Cardiac fibroblast (primary cell): ENCODE results near the gene TMBIM6.

Source experiments
- DNase-seq, 2 donors: peaks; one replicate each; pipeline versions ENCODE4 v3.0.0 to v3.0.0-alpha.2; 2010; ENCODE audit warnings: low read depth in 2 of 2
- H3K4me3 ChIP-seq, 2 donors: replicated peaks in 1 of 2; 1 replicate in 1 of 2; 2 replicates in 1 of 2; pipeline ENCODE4 v1.5.1; 2011; ENCODE audit warnings: low read depth in 2 of 2, low read length in 2 of 2, mild to moderate bottlenecking in 2 of 2, moderate library complexity in 1 of 2
- CTCF ChIP-seq: IDR thresholded peaks from one replicate; pipeline ENCODE4 v1.5.1; 2011; ENCODE audit warnings: low read depth, mild to moderate bottlenecking, low read length, inconsistent platforms

Gene TMBIM6

GRCh38 chr12:49798934-49799333 lies 57.6 kb downstream of the TMBIM6 start:
- H3K4me3 ChIP-seq, result no peak overlapping the region
- TF ChIP-seq CTCF, result no peak
- DNase-seq, result no peak

GRCh38 chr12:49800421-49801140 lies 59.2 kb downstream of the TMBIM6 start:
- no peak for DNase-seq

GRCh38 chr12:49801141-49802063 lies 60.0 kb downstream of the TMBIM6 start:
- H3K4me3 ChIP-seq, result no peak overlapping the region
- TF ChIP-seq CTCF, result no peak
- no peak for DNase-seq

More at GRCh38 chr12:49800421-49801140, 59.2 kb downstream of the TMBIM6 start:
- TF ChIP-seq CTCF, result no peak
- H3K4me3 ChIP-seq, result no peak overlapping the region

GRCh38 chr12:49803693-49804450 lies 62.5 kb downstream of the TMBIM6 start:
- no peak overlapping the region for H3K4me3 ChIP-seq
- TF ChIP-seq CTCF, result no peak
- DNase-seq, result no peak

GRCh38 chr12:49804821-49805220 lies 63.5 kb downstream of the TMBIM6 start:
- H3K4me3 ChIP-seq, result no peak overlapping the region
- TF ChIP-seq CTCF, result no peak

GRCh38 chr12:49805409-49805808 lies 64.1 kb downstream of the TMBIM6 start:
- TF ChIP-seq CTCF, result no peak
- no peak overlapping the region for H3K4me3 ChIP-seq
- no peak for DNase-seq

More at GRCh38 chr12:49804821-49805220, 63.5 kb downstream of the TMBIM6 start:
- no peak for DNase-seq
